Muscle of arm (tissue), 12 donors: ENCODE data around the gene EDIL3. TPM values are rescaled to one million over a fixed set of nuclear protein-coding genes. Genes with fewer than 3 reads are reported as not detected.
"Not testable (repeated sequence)": the region's sequence is repeated elsewhere in the genome, so short reads cannot be mapped to it uniquely, and the experiment has no call there.

Experiments used
- DNase-seq: peaks from one replicate; pipeline ENCODE4 v3.0.0-alpha.2; 2013
- polyA plus RNA-seq, 12 donors: library from polyadenylated mRNA; unstranded; fragments of 120-200 nt; gene quantifications; one replicate each; pipeline ENCODE4 v1.2.1, GENCODE V29; 2013; ENCODE audit not compliant: insufficient read length in 12 of 12

The EDIL3 gene
- polyA plus RNA-seq, 12 donors: 8.9 to 22.2 (median 14.0) TPM; not detected in 1

GRCh38 chr5:84381502-84382362, 2.9 kb downstream of the EDIL3 start:
- no peak for DNase-seq

GRCh38 chr5:84379749-84380148, 4.9 kb downstream of the EDIL3 start:
- DNase-seq: no peak

- DNase-seq: no peak
Measured at GRCh38 chr5:84378961-84379360, 5.7 kb downstream of the EDIL3 start.

- no peak for DNase-seq
Measured at GRCh38 chr5:84378420-84378819, 6.3 kb downstream of the EDIL3 start.

- no peak for DNase-seq
Measured at GRCh38 chr5:84376346-84376745, 8.3 kb downstream of the EDIL3 start.

GRCh38 chr5:84374568-84374967, 10.1 kb downstream of the EDIL3 start:
- DNase-seq: no peak

- no peak for DNase-seq
Measured at GRCh38 chr5:84373506-84373905, 11.2 kb downstream of the EDIL3 start.

- DNase-seq: no peak
Measured at GRCh38 chr5:84372066-84372695, 12.5 kb downstream of the EDIL3 start.

- DNase-seq: no peak
Measured at GRCh38 chr5:84370176-84370575, 14.5 kb downstream of the EDIL3 start.

GRCh38 chr5:84364043-84364442, 20.6 kb downstream of the EDIL3 start:
- no peak for DNase-seq

GRCh38 chr5:84362061-84362720, 22.5 kb downstream of the EDIL3 start:
- DNase-seq: no peak

GRCh38 chr5:84361572-84361971, 23.1 kb downstream of the EDIL3 start:
- no peak for DNase-seq

- DNase-seq: no peak
Measured at GRCh38 chr5:84360056-84360455, 24.6 kb downstream of the EDIL3 start.

- no peak for DNase-seq
Measured at GRCh38 chr5:84354101-84354500, 30.6 kb downstream of the EDIL3 start.

GRCh38 chr5:84344788-84345187, 39.9 kb downstream of the EDIL3 start:
- no peak for DNase-seq

GRCh38 chr5:84343171-84343570, 41.5 kb downstream of the EDIL3 start:
- DNase-seq: peak; percentile 1

- DNase-seq: no peak
Measured at GRCh38 chr5:84332106-84332505, 52.6 kb downstream of the EDIL3 start.

- no peak for DNase-seq
Measured at GRCh38 chr5:84327591-84327990, 57.1 kb downstream of the EDIL3 start.

GRCh38 chr5:84322646-84323045, 62.0 kb downstream of the EDIL3 start:
- DNase-seq: no peak

GRCh38 chr5:84317826-84318225, 66.9 kb downstream of the EDIL3 start:
- not testable (repeated sequence) for DNase-seq

- not testable (repeated sequence) for DNase-seq
Measured at GRCh38 chr5:84312280-84312679, 72.4 kb downstream of the EDIL3 start.

- not testable (repeated sequence) for DNase-seq
Measured at GRCh38 chr5:84309850-84310249, 74.8 kb downstream of the EDIL3 start.

- no peak for DNase-seq
Measured at GRCh38 chr5:84306601-84307000, 78.1 kb downstream of the EDIL3 start.
